ENCODE measurements around the gene MMEL1.

- TF ChIP-seq RAD21 (IDR thresholded peaks at IDR 0.05; ENCODE audit: low read length) (no peak), CTCF (IDR thresholded peaks at IDR 0.05) (no peak), USF2 (IDR thresholded peaks at IDR 0.05; ENCODE audit: borderline replicate concordance, low read depth, low read length) (no peak), JUND (IDR thresholded peaks at IDR 0.05) (no peak), CHD2 (IDR thresholded peaks at IDR 0.05; ENCODE audit: low read length, partially characterized antibody) (no peak), POLR2AphosphoS5 (IDR thresholded peaks at IDR 0.05; ENCODE audit: low read depth, low read length) (no peak), REST (IDR thresholded peaks at IDR 0.05; ENCODE audit: low read depth, low read length) (no peak)
Measured at GRCh38 chr1:2570332-2570731, 62.5 kb downstream of the MMEL1 start.
